GM23248 (cell line): ENCODE results near the gene FBXO9. TPM values are rescaled to one million over a fixed set of nuclear protein-coding genes. Genes with fewer than 3 reads are reported as not detected.
"Not testable (repeated sequence)": the region's sequence is repeated elsewhere in the genome, so short reads cannot be mapped to it uniquely, and the experiment has no call there.

Experiments
- DNase-seq: peaks from one replicate; pipeline ENCODE4 v3.0.0-alpha.2; 2015
- H2AFZ ChIP-seq: fragments of 200-600 bp; sonication (generic); 2 replicates; pipeline ENCODE4 v1.6.1; 2016; ENCODE audit warnings: antibody characterized with exemption
- H3F3A ChIP-seq: fragments of 200-600 bp; sonication (generic); 2 replicates; pipeline ENCODE4 v1.6.1; 2016; ENCODE audit warnings: mild to moderate bottlenecking, antibody characterized with exemption, mixed run types; ENCODE audit not compliant: insufficient read depth
- H3K27ac ChIP-seq: fragments of 200-600 bp; sonication (generic); 2 replicates; pipeline ENCODE4 v1.5.1; 2016; ENCODE audit warnings: mild to moderate bottlenecking
- H3K27me3 ChIP-seq: fragments of 200-600 bp; sonication (generic); replicated peaks from 2 replicates; pipeline ENCODE4 v1.6.1; 2016; ENCODE audit warnings: mild to moderate bottlenecking; ENCODE audit not compliant: insufficient read depth
- H3K36me3 ChIP-seq: fragments of 200-600 bp; sonication (generic); 2 replicates; pipeline ENCODE4 v1.6.1; 2016; ENCODE audit warnings: low read depth, mild to moderate bottlenecking
- H3K4me1 ChIP-seq: fragments of 200-600 bp; sonication (generic); 2 replicates; pipeline ENCODE4 v1.6.1; 2016; ENCODE audit warnings: mild to moderate bottlenecking; ENCODE audit not compliant: insufficient read depth
- H3K4me2 ChIP-seq: fragments of 200-600 bp; sonication (generic); one replicate; pipeline ENCODE4 v1.6.1; 2016; ENCODE audit warnings: mild to moderate bottlenecking; ENCODE audit not compliant: unreplicated experiment
- H3K4me3 ChIP-seq: fragments of 200-600 bp; sonication (generic); 2 replicates; pipeline ENCODE4 v1.5.1; 2016; ENCODE audit warnings: mild to moderate bottlenecking
- H3K79me2 ChIP-seq: fragments of 200-600 bp; sonication (generic); 2 replicates; pipeline ENCODE4 v1.6.1; 2016; ENCODE audit warnings: mild to moderate bottlenecking; ENCODE audit not compliant: insufficient read depth
- H3K9ac ChIP-seq: fragments of 200-600 bp; sonication (generic); 2 replicates; pipeline ENCODE4 v1.6.1; 2016; ENCODE audit warnings: mild to moderate bottlenecking
- H3K9me2 ChIP-seq: fragments of 200-600 bp; sonication (generic); 2 replicates; pipeline ENCODE4 v1.6.1; 2016; ENCODE audit warnings: mixed run types, mild to moderate bottlenecking, moderate library complexity; ENCODE audit not compliant: insufficient read depth
- H3K9me3 ChIP-seq: fragments of 200-600 bp; sonication (generic); one replicate; pipeline ENCODE4 v1.6.1; 2017; ENCODE audit warnings: low read depth
- H4K20me1 ChIP-seq: fragments of 200-600 bp; sonication (generic); 2 replicates; pipeline ENCODE4 v1.6.0; 2016; ENCODE audit not compliant: insufficient read depth
- EZH2 ChIP-seq: fragments of 200-600 bp; sonication (generic); IDR thresholded peaks from 2 replicates; pipeline ENCODE4 v1.6.1; 2018; ENCODE audit warnings: antibody characterized with exemption, mild to moderate bottlenecking; ENCODE audit not compliant: insufficient read depth, poor library complexity, severe bottlenecking
- EZH2phosphoT487 ChIP-seq: fragments of 200-600 bp; sonication (generic); IDR thresholded peaks from 2 replicates; pipeline ENCODE4 v1.6.1; 2018; ENCODE audit warnings: antibody characterized with exemption, moderate library complexity, mild to moderate bottlenecking, low read depth; ENCODE audit not compliant: insufficient read depth
- WGBS, 2 experiments: methylation state at CpG; one replicate each; pipeline ENCODE4 v1.1.6; 2015 to 2017; ENCODE audit warnings: low lambda C conversion rate in 2 of 2, low coverage in 1 of 2; ENCODE audit errors: missing lambda C conversion rate in 2 of 2; 5-methylcytosine and 5-hydroxymethylcytosine counted together
- in situ Hi-C: fragments of 300-500 bp; cut with MboI; formaldehyde crosslinking; loops from 2 replicates; pipeline ENCODE4 v1.15.0; 2020
- polyA plus RNA-seq: library from polyadenylated mRNA; unstranded; fragments of >200 nt; fragmentation: Nextera tagmentation; extraction: Ambion mirVana; gene quantifications from 2 replicates; pipeline ENCODE4 v1.2.1, GENCODE V29; 2016
- total RNA-seq: library from RNA; depleted of rRNA; stranded (reverse); fragments of >200 nt; shearing (Covaris generic); gene quantifications from 2 replicates; pipeline ENCODE4 v1.2.3, GENCODE V29; 2014

The FBXO9 gene
- total and polyA plus RNA-seq, 2 experiments from 2014 or later, result 56.5 to 59.6 TPM

DNA sequence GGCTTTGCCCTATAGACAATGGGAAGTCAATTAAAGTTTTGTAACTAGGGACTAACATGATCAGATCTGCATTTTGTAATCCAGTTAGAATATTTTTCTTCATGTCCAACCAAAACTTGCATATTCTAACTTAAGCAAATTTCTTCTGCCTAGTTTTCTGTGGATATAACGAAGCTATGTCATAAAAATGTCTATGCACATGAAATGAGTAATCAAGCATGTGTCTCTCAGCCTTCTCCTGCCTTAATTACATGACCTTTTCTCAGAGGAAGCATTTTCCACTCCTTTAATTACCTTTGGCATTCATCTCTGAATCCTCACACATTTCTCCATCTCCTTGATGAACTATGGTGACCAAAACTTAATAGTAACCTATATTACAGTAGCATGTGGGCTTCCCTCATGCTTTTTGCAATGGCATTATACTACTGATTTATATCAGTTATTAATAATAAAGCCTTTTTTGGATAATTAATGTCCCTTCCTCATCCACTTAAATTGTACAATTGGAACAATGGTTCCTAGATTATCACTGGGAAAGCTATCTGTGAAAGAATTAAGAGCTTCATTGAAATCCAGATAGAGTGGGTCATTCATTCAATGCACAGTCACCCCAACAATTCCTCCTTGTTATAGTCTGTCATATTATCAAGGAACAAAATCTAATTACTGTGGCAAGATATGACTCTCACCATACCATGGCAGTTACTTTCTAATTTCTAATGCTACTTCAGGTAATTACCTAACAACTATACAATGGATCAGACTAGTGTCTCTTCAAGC, 19.1 kb upstream of the FBXO9 start:
- DNase-seq, result no peak
- Histone ChIP-seq H3K4me3 (no peak overlapping the region), H3K27me3 (no peaks in the 10 kb centered on the region), H3K9me2 (0 out of 2 replicates have a peak, but pooled peaks cover 3% of the 10 kb centered on the region), H4K20me1 (no peaks in the 10 kb centered on the region), H3K27ac (no peak overlapping the region), H3K36me3 (no peaks in the 10 kb centered on the region; the same call in 1 of the 2 replicates), H3K9me3 (no peaks in the 10 kb centered on the region), H3K4me2 (no peak overlapping the region), H3K79me2 (peaks cover 13% of the 10 kb centered on the region), H3K4me1 (peaks cover 58% of the 10 kb centered on the region), H3F3A (peaks cover 49% of the 10 kb centered on the region), H2AFZ (no peak overlapping the region), H3K9ac (no peak overlapping the region)
- in situ Hi-C loops, result no loop called here
- no peak for TF ChIP-seq EZH2
- WGBS, 2 experiments, result 76 to 81% methylated on average over 1 of the region's 1 CpG

DNA sequence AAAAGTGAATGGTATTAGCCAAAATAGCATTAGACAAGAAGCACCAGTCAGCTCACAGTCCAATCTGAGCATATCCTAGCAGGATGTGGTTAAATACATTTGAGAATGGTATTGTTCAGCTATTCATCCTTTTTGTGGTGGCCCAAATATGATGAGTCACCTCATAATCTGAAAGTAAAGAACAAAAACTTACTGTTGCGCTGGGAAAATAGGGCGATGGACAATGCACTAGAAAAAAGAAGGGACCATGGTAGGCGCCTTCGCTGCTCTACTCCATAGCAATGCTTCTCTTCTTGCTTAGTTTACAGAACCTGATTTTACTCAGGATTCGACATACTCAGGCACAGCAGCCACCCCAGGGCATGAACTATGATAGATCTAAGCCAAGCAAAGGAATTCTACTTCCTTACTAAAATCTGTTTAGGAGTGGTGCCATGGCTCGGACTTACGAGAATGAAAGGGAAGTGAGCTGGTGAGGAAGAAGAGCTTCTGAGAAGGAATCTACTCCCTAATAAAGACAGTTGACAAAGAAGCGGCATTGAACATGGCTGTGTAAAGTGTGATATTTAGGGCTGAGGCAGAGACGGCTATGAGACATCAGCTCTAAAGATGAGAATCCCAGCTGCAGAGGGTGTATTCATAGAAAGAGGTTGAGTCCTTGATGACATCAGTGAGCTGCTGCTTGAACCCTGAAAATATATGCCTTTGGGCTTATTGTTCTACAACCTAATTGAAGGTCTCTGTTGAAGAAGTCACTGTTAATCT, 16.6 kb upstream of the FBXO9 start:
- WGBS, 2 experiments, result 94 to 98% methylated on average over 9 of the region's 9 CpGs

DNA sequence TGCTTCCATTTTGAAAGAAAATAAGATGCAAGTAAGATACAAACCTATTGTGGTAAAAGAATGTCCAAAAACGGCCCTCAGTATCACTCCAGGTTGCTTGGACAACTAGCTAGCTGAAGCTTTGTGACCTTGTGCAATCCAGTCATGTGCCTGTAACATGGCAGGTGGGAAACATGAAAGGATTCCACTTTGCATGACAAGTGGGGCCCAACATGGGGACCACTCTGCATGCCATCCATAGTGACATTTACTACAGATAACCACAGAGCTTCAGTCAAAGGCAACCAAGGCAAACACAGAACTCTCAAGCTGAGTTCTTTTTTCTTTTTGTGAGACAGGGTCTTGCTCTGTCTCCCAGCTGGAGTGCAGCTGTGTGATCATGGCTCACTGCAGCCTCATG, 15.8 kb upstream of the FBXO9 start:
- Histone ChIP-seq H3K4me3 (no peak overlapping the region), H3K9me2 (0 out of 2 replicates have a peak, but pooled peaks cover 3% of the 10 kb centered on the region), H4K20me1 (no peaks in the 10 kb centered on the region), H3K9me3 (no peaks in the 10 kb centered on the region), H3K27me3 (no peaks in the 10 kb centered on the region), H2AFZ (no peak overlapping the region), H3K36me3 (no peaks in the 10 kb centered on the region), H3K9ac (no peak overlapping the region), H3F3A (peaks cover 20% of the 10 kb centered on the region), H3K4me2 (no peak overlapping the region), H3K79me2 (peaks cover 20% of the 10 kb centered on the region), H3K4me1 (peaks cover 27% of the 10 kb centered on the region), H3K27ac (no peak overlapping the region)
- DNase-seq, result no peak
- 86 to 100% methylated on average over 1 of the region's 1 CpG for WGBS, 2 experiments
- in situ Hi-C loops, result no loop called here
- TF ChIP-seq EZH2 (no peak), EZH2phosphoT487 (no peak)

More for the DNA sequence above, 16.6 kb upstream of the FBXO9 start:
- Histone ChIP-seq H3K9me2 (0 out of 2 replicates have a peak, but pooled peaks cover 3% of the 10 kb centered on the region), H3K4me1 (peaks cover 35% of the 10 kb centered on the region), H3K4me3 (no peak overlapping the region), H3K9ac (no peak overlapping the region), H3K4me2 (peak overlapping the region; percentile 37), H3K27ac (peak overlapping the region; percentile 33), H4K20me1 (no peaks in the 10 kb centered on the region), H3K79me2 (peaks cover 13% of the 10 kb centered on the region), H3F3A (peaks cover 27% of the 10 kb centered on the region), H3K9me3 (no peaks in the 10 kb centered on the region), H3K36me3 (no peaks in the 10 kb centered on the region), H3K27me3 (no peaks in the 10 kb centered on the region), H2AFZ (no peak overlapping the region)
- TF ChIP-seq EZH2 (no peak), EZH2phosphoT487 (no peak)
- in situ Hi-C loops, result no loop called here
- peak; percentile 74 for DNase-seq

DNA sequence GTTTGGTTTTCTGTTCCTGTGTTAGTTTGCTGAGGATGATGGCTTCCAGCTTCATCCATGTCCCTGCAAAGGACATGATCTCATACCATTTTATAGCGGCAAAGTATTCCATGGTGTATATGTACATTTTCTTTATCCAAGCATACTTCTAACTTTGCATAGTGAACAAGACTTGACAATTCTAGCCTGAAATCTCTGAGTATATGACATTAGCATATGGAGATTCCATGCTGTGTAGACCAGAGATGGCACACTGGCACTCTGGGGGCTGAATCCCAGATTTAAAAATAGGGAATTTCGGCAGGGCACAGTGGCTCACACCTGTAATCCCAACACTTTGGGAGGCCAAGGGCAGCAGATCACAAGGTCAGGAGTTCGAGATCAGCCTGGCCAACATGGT, 13.1 kb upstream of the FBXO9 start:
- H3F3A ChIP-seq, result peaks cover 18% of the 10 kb centered on the region
- H4K20me1 ChIP-seq, H2AFZ ChIP-seq, H3K9me3 ChIP-seq, H3K9me2 ChIP-seq, H3K36me3 ChIP-seq, H3K27ac ChIP-seq, H3K27me3 ChIP-seq, H3K4me2 ChIP-seq, DNase-seq, H3K4me3 ChIP-seq, H3K9ac ChIP-seq, in situ Hi-C loops: not testable (repeated sequence)
- peaks cover 34% of the 10 kb centered on the region for H3K79me2 ChIP-seq
- peaks cover 18% of the 10 kb centered on the region for H3K4me1 ChIP-seq
- 95% methylated on average over 3 of the region's 3 CpGs for WGBS, 2 experiments
